ENCODE results near the gene ZFP36L1. TPM values are rescaled to one million over a fixed set of nuclear protein-coding genes. Genes with fewer than 3 reads are reported as not detected.
A peak's percentile ranks its signal among the peaks of the same experiment; 100 is the strongest.

ZFP36L1 gene
- total RNA-seq, 4 donors from 2014 or later: 78.8 to 321 (median 195) TPM

- Histone ChIP-seq H3K4me1 (peaks cover 0 to 8% (median 3%) of the 10 kb centered on the region in 4 donors), H3K36me3 (no peaks in the 10 kb centered on the region), H3K27ac (peak overlapping the region; percentile 95 to 100 (median 100)), H3K27me3 (no peaks in the 10 kb centered on the region), H3K9me3 (peaks cover 0 to 7% (median 0%) of the 10 kb centered on the region in 4 donors), H3K4me3 (no peak overlapping the region)
- DNase-seq: peak in 2 of 3 donors; percentile 15 to 43
- TF ChIP-seq POLR2A (IDR thresholded peaks at IDR 0.05): no peak
- no peak for TF ChIP-seq CTCF (IDR thresholded peaks at IDR 0.05)
Observed at GRCh38 chr14:68797121-68797670, 4.3 kb upstream of the ZFP36L1 start.

- H3K27me3 ChIP-seq: no peaks in the 10 kb centered on the region
- H3K27ac ChIP-seq: peak overlapping the region; percentile 95 to 100 (median 100)
- peak in 2 of 3 donors; percentile 14 to 24 for DNase-seq
- peaks cover 0 to 8% (median 3%) of the 10 kb centered on the region in 4 donors for H3K4me1 ChIP-seq
- no peak for TF ChIP-seq POLR2A (IDR thresholded peaks at IDR 0.05)
- TF ChIP-seq CTCF (IDR thresholded peaks at IDR 0.05): peak in 1 of 6 experiments; percentile 4
- H3K4me3 ChIP-seq: peak overlapping the region; percentile 74 to 96 (median 84)
- H3K9me3 ChIP-seq: peaks cover 0 to 5% (median 0%) of the 10 kb centered on the region in 4 donors
- H3K36me3 ChIP-seq: no peaks in the 10 kb centered on the region
Observed at GRCh38 chr14:68796418-68797101, 3.7 kb upstream of the ZFP36L1 start.

- H3K27me3 ChIP-seq: no peaks in the 10 kb centered on the region
- no peaks in the 10 kb centered on the region for H3K36me3 ChIP-seq
- peak; percentile 84 to 92 (median 92) for DNase-seq
- H3K27ac ChIP-seq: peak overlapping the region; percentile 95 to 100 (median 100)
- H3K4me1 ChIP-seq: peaks cover 0 to 8% (median 3%) of the 10 kb centered on the region in 4 donors
- H3K4me3 ChIP-seq: peak overlapping the region; percentile 74 to 96 (median 84)
- TF ChIP-seq CTCF (IDR thresholded peaks at IDR 0.05) (peak; percentile 76 to 97 (median 92)), POLR2A (IDR thresholded peaks at IDR 0.05) (peak; percentile 88 to 96)
- H3K9me3 ChIP-seq: no peaks in the 10 kb centered on the region
Observed at GRCh38 chr14:68795597-68796417, 2.9 kb upstream of the ZFP36L1 start.

- DNase-seq: peak; percentile 47 to 71 (median 64)
- Histone ChIP-seq H3K4me3 (peak overlapping the region; percentile 74 to 96 (median 84)), H3K27ac (peak overlapping the region; percentile 95 to 100 (median 100)), H3K4me1 (peaks cover 0 to 8% (median 3%) of the 10 kb centered on the region in 4 donors), H3K36me3 (peaks cover 0 to 5% (median 0%) of the 10 kb centered on the region in 3 donors), H3K27me3 (no peaks in the 10 kb centered on the region), H3K9me3 (no peaks in the 10 kb centered on the region)
- TF ChIP-seq POLR2A (IDR thresholded peaks at IDR 0.05): no peak
- TF ChIP-seq CTCF (IDR thresholded peaks at IDR 0.05): no peak
Observed at GRCh38 chr14:68794851-68795596, 2.2 kb upstream of the ZFP36L1 start.

Data from Peyer's patch (tissue), 4 donors.